DMS79 treated with DMSO at 0.1 percent for 48 hours (cell line): ENCODE measurements around the gene DHCR24.

Experiments used
- DNase-seq: peaks from one replicate; lab custom pipeline; 2025; lab: John Stamatoyannopoulos, UW

The DHCR24 gene

GRCh38 chr1:54865238-54866073, 21.5 kb downstream of the DHCR24 start:
- DNase-seq = no peak

- no peak for DNase-seq
These were observed 22.4 kb downstream of the DHCR24 start for GRCh38 chr1:54864460-54865208.

DNA sequence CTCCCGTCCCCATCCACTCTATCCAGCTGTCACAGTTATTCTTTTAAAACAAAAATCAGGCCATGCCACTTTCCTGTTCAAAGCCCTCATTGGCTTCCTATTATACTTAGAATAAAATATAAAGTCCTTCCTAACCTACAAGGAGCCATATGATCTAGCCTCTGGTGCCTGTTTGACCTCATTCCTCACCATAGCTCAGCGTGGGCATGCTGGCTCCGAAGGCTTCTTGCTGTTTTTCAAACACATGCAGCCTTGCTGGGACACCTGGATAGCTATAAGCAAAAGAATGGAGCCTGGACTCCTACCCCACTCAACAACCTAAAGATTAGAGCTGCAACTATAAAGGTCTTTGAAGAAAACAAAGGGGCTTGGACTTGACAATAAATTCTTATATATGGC, 23.7 kb downstream of the DHCR24 start:
- no peak for DNase-seq

- DNase-seq = no peak
These were observed 25.8 kb downstream of the DHCR24 start for GRCh38 chr1:54861070-54861761.

- DNase-seq = no peak
These were observed 27.1 kb downstream of the DHCR24 start for GRCh38 chr1:54859700-54860391.

GRCh38 chr1:54857746-54858561, 29.0 kb downstream of the DHCR24 start:
- DNase-seq = no peak

- DNase-seq = no peak
These were observed 29.9 kb downstream of the DHCR24 start for GRCh38 chr1:54857141-54857540.

DNA sequence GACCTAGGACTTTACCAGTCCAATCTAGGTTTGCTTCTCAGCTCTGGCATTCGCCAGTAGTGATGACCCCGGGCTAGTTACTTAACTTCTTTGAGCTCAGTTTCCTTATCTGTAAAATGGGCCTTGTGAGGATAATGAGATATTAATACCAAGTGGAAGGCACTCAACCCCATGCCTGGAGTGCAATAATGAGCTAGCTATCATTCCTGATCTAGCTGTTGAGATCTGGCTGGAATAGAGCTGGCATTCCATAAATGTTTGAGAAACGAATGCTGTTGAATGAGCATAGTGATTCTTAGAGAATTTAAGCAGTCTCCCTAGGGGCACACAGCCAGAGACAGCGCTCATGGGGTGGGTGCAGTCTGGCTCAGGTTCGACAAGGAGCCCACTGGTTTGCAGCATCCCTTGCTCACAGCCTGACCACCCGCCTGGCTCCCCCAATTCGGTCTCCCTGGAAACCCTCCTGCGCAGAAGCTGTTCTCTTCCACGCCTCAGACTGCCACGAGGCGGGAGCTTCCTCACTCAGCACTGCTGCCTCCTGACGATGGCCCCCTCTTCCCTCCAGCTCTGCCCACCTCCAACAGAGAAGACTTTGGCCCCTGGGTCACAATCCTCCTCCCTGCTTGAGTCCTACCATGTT, 32.5 kb downstream of the DHCR24 start:
- no peak for DNase-seq

- DNase-seq = no peak
These were observed 33.1 kb downstream of the DHCR24 start for GRCh38 chr1:54853793-54854370.

DNA sequence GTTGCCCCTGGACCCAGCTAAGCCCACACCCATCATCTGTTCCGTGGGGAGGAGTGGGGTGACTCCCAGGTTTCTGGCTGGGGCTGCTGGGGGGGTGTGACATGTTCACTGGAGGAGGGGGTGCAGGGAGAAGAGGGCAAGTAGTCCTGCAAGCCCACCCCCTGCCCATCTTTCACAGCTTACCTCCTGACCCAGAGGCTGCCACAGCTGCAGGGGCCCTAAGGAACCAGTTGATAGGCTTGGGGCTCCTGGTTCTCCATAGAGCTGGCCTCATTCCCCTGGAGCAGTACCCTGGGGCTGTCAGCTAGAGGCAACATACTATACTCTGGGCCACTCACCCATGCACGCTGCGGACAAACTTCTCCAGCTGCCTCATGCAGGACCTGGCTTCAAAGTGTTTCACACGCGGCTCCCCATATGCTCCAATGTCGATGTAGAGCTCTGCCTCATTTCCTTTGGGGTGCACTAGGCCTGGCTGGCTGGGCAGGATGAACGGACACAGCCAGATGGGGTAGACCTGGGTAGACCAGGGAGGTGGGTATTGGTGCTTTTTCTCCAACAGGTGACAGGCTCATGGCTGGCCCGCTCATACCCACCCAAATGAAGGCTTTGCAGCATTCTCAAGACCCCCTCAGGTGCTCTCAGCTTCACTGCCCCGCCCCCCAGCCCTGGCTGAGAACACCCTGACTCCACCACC, 33.8 kb downstream of the DHCR24 start:
- no peak for DNase-seq

DNA sequence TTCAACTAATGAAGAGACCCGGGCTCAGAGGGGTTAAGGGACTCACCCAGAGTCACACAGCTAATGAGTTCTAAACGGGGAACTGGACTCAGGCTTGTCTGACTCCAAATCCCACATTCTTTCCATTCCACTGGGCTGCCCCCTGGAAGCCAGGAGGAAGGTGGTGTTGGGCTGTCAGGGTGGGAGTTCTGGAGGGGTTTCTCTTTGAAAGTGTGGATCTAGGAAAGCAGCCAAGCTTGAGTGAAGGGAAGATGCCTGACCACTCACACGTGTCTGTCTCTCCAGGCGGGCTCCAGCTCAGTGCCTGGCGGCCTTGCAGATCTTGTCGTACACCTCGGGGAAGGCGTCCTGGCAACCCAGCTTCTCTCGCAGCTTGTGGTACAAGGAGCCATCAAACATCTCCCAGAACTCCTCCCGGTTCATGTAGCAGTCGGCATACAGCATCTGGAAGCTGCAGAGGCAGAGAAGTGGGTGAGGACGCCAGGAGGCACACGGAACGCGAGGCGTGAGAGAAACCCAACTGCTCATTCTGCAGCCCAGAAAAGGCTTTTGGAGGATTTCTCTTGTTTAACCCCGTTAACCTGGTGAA, 35.0 kb downstream of the DHCR24 start:
- no peak for DNase-seq

DNA sequence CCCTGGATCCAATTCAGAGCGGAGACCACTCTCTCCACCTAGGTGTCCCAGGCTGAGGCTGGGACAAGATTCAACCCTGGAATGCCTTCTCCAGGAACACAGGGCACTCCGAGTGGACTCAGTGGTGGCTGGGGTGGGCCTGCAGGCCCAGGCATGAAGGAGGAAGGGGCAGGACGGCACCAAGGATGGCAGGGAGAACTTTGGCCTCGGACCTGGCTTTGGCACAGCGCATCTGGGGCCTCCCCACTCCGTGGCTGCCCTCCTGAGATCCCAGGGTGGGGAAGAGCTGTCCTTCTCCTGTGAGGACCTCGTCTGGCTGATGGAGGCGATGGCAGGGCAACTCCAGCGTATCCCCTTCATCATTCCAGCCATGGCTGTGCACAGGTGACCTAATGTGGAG, 35.6 kb downstream of the DHCR24 start:
- no peak for DNase-seq

DNA sequence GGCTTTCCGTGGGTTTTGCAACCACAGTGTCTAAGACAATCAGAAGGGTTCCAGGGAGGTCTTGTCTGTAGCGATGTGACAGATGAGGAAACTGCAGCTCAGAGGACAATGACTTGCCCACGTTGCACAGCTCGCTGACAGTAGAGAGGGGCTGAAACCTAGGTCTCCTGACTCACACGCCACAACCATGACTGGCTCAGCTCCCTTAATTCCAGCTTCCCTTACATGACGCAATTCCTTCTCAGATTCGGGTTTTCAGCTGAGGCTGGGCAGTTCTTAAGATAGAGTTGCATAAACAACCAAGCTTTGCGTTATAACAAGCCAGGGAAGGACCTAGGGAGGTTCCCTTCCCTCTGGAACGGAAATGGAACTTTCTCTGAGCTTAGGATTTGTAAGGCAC, 36.3 kb downstream of the DHCR24 start:
- no peak for DNase-seq

GRCh38 chr1:54850069-54850730, 36.8 kb downstream of the DHCR24 start:
- DNase-seq = no peak

GRCh38 chr1:54849219-54850068, 37.6 kb downstream of the DHCR24 start:
- DNase-seq = no peak

GRCh38 chr1:54848134-54848948, 38.7 kb downstream of the DHCR24 start:
- DNase-seq = no peak

DNA sequence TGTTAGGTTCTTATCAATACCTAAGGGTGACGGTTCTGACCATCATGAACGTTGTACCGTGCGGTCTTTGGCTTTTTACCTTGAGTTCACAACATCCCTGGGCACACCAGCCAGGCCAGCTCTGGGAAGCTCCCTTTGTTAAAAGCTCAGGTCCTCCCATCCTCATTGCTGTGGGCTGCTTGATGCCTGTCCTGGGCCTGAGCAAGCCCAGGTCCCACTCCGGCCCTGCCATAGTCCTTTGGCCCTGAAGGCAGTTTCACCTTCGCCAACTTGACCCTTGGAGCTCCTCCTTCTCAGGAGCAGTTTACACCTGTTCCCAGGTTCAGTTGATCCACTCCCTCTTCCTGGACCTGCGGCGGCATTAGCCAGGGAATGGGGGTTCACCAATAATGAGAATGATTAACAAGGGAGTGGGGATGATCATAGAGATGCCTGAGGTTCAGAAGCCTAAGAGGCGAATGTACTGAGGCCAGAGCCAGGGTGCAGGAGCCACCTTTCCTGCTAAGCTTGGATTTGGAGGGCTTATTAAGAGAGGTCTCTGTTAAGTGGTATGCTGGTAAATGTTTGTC, 40.2 kb downstream of the DHCR24 start:
- DNase-seq = no peak
